Heart left ventricle (tissue), 16 donors: ENCODE results near the gene UBE2E2. TPM values are rescaled to one million over a fixed set of nuclear protein-coding genes. Genes with fewer than 3 reads are reported as not detected.

Source experiments
- ATAC-seq, 4 donors: fragments of 200-7000 bp; cut with Tn5 transposase; one replicate each; pipeline ENCODE4 v1.9.1; 2020 to 2022; ENCODE audit warnings: moderate library complexity in 4 of 4, mild to moderate bottlenecking in 3 of 4, moderate number of reproducible peaks in 1 of 4
- DNase-seq, 5 donors: peaks; one replicate each; pipeline ENCODE4 v3.0.0-alpha.2; 2020
- H3K27ac ChIP-seq, 12 donors: fragments of 200-600 bp; sonication (generic) in 4 of 12; one replicate each; pipeline versions ENCODE4 v1.5.0 to v1.8.0; 2016 to 2022; ENCODE audit warnings: mild to moderate bottlenecking in 2 of 12
- H3K27me3 ChIP-seq, 9 donors: fragments of 200-600 bp; sonication (generic) in 2 of 9; one replicate each; pipeline versions ENCODE4 v1.5.1 to v1.8.0; 2016 to 2022; ENCODE audit warnings: mild to moderate bottlenecking in 3 of 9
- H3K36me3 ChIP-seq, 9 donors: fragments of 200-600 bp; sonication (generic) in 2 of 9; one replicate each; pipeline versions ENCODE4 v1.5.0 to v1.8.0; 2018 to 2022; ENCODE audit warnings: mild to moderate bottlenecking in 2 of 9
- H3K4me1 ChIP-seq, 12 donors: fragments of 200-600 bp; sonication (generic) in 4 of 12; one replicate each; pipeline versions ENCODE4 v1.5.0 to v1.8.0; 2016 to 2022; ENCODE audit warnings: mild to moderate bottlenecking in 3 of 12
- H3K4me3 ChIP-seq, 12 donors: fragments of 200-600 bp; sonication (generic) in 4 of 12; one replicate each; pipeline versions ENCODE4 v1.5.0 to v1.8.0; 2017 to 2022; ENCODE audit warnings: mild to moderate bottlenecking in 9 of 12, moderate library complexity in 4 of 12
- H3K9me3 ChIP-seq, 12 donors: fragments of 200-600 bp; sonication (generic) in 4 of 12; one replicate each; pipeline versions ENCODE4 v1.5.0 to v1.8.0; 2016 to 2022; ENCODE audit warnings: mild to moderate bottlenecking in 1 of 12
- CTCF ChIP-seq, 12 donors: fragments of 200-600 bp; sonication (generic) in 4 of 12; IDR thresholded peaks; one replicate each; pipeline versions ENCODE4 v1.5.0 to v1.8.0; 2018 to 2022; ENCODE audit warnings: antibody characterized with exemption in 12 of 12, mild to moderate bottlenecking in 5 of 12
- POLR2A ChIP-seq, 2 donors: fragments of 450-650 bp; IDR thresholded peaks; one replicate each; pipeline ENCODE4 v1.6.1; 2017; ENCODE audit warnings: antibody characterized with exemption in 2 of 2, mild to moderate bottlenecking in 2 of 2, moderate library complexity in 2 of 2
- WGBS, 4 donors: extraction: QIAGEN DNeasy Blood & Tissue Kit in 2 of 4; methylation state at CpG; one replicate each; pipeline versions ENCODE4 v1.1.5 to v1.1.7; 2013 to 2018; 5-methylcytosine and 5-hydroxymethylcytosine counted together
- intact Hi-C, 10 donors: fragments of 100-400 bp; cut with DNase I; formaldehyde crosslinking; loops; one replicate each; pipeline versions ENCODE4 v1.11.1 to v1.14.2; 2022
- polyA plus RNA-seq, 2 donors: library from polyadenylated mRNA; stranded (reverse); fragments of 200-250 nt; gene quantifications; one replicate each; pipeline ENCODE4 v1.2.3, GENCODE V29; 2013
- total RNA-seq, 9 donors: library from RNA; depleted of rRNA in 2 of 9; stranded (reverse); fragments of >200 nt in 2 of 9; fragmentation: NEBNext Ultra II Directional in 3 of 9; extraction: Animal tissue kit (Norgen Biotek cat#: 25700) in 3 of 9; gene quantifications; one replicate each; pipeline versions ENCODE4 v1.1.0 to v1.2.4, GENCODE V29; 2016 to 2023
- donor health status: ischemic (EF 13 %, LVEDD 7.1; RV severe dilation, severe dysfunction).
- donor health status: healthy with polysubstance abuse.
- donor health status: DM: no; HTN: yes; CAD: no.
- donor health status: DM: no; HTN: no; CAD: no.
- donor health status: ischemic (EF 25% LVEDD 6.9; RV normal size, moderate dysfunction).
- donor health status: ischemic (EF 25% LVEDD 5.7; RV mildly dilated, moderate dysfunction).
- donor health status: healthy.
- donor health status: DM: yes; HTN: yes; CAD: no.
- donor health status: ischemic (EF 35%, LVEDD 5.7; RV mildly dilated, moderate dysfunction).
- donor health status: nonischemic (EF 11% LVEDD 7.7; RV severe dilation, severe dysfunction).
- donor health status: DM: yes; HTN: yes; CAD: no.
- donor health status: PGD.
- donor health status: ischemic (EF 29% LVEDD 5.4; RV normal size, mild dysfunction).
- donor health status: nonischemic (EF 23%, LVEDD 6.1; RV moderate dilation, normal function).

Gene UBE2E2
- total and polyA plus RNA-seq, 11 donors, result 21.9 to 63.9 (median 50.8) TPM

GRCh38 chr3:23312866-23313265, 109.7 kb downstream of the UBE2E2 start:
- intact Hi-C loops, result no loop called here
- 57 to 71% (median 61%) methylated on average over 3 of the region's 3 CpGs for WGBS, 4 donors

GRCh38 chr3:23314981-23315762, 112.0 kb downstream of the UBE2E2 start:
- TF ChIP-seq POLR2A (IDR thresholded peaks at IDR 0.05) (no peak), CTCF (IDR thresholded peaks at IDR 0.05) (no peak)
- no peak overlapping the region for H3K27ac ChIP-seq
- ATAC-seq (no peak), DNase-seq (no peak)
- WGBS, 4 donors, result 76 to 89% (median 81%) methylated on average over 5 of the region's 5 CpGs
- intact Hi-C loops, result no loop called here
- no peaks in the 10 kb centered on the region for H3K36me3 ChIP-seq
- no peaks in the 10 kb centered on the region for H3K9me3 ChIP-seq
- no peak overlapping the region for H3K4me3 ChIP-seq
- no peaks in the 10 kb centered on the region for H3K27me3 ChIP-seq
- H3K4me1 ChIP-seq, result peaks cover 0 to 13% (median 1%) of the 10 kb centered on the region in 12 donors

More at GRCh38 chr3:23312866-23313265, 109.7 kb downstream of the UBE2E2 start:
- Histone ChIP-seq H3K27me3 (no peaks in the 10 kb centered on the region), H3K9me3 (no peaks in the 10 kb centered on the region), H3K4me1 (peaks cover 0 to 13% (median 0%) of the 10 kb centered on the region in 12 donors), H3K36me3 (no peaks in the 10 kb centered on the region), H3K27ac (no peak overlapping the region), H3K4me3 (no peak overlapping the region)
- DNase-seq (no peak), ATAC-seq (peak in 3 of 4 donors; percentile 60 to 75 (median 62))
- TF ChIP-seq POLR2A (IDR thresholded peaks at IDR 0.05) (no peak), CTCF (IDR thresholded peaks at IDR 0.05) (no peak)

GRCh38 chr3:23316924-23317323, 113.8 kb downstream of the UBE2E2 start:
- no peaks in the 10 kb centered on the region for H3K36me3 ChIP-seq
- DNase-seq, result no peak
- TF ChIP-seq CTCF (IDR thresholded peaks at IDR 0.05) (no peak), POLR2A (IDR thresholded peaks at IDR 0.05) (no peak)
- no peaks in the 10 kb centered on the region for H3K9me3 ChIP-seq
- peaks cover 0 to 13% (median 1%) of the 10 kb centered on the region in 12 donors for H3K4me1 ChIP-seq
- no peak overlapping the region for H3K27ac ChIP-seq
- intact Hi-C loops, result no loop called here
- no peaks in the 10 kb centered on the region for H3K27me3 ChIP-seq
- WGBS, 4 donors, result 77 to 92% (median 85%) methylated on average over 2 of the region's 2 CpGs
- peak in 2 of 4 donors; percentile 25 to 55 for ATAC-seq
- H3K4me3 ChIP-seq, result no peak overlapping the region

- no peak overlapping the region for H3K27ac ChIP-seq
- no peak for DNase-seq
- TF ChIP-seq POLR2A (IDR thresholded peaks at IDR 0.05), result no peak
- TF ChIP-seq CTCF (IDR thresholded peaks at IDR 0.05), result no peak
- no peaks in the 10 kb centered on the region for H3K9me3 ChIP-seq
- 89 to 93% (median 92%) methylated on average over 5 of the region's 5 CpGs for WGBS, 4 donors
- no peaks in the 10 kb centered on the region for H3K36me3 ChIP-seq
- H3K4me3 ChIP-seq, result no peak overlapping the region
- H3K27me3 ChIP-seq, result no peaks in the 10 kb centered on the region
- peaks cover 0 to 24% (median 8%) of the 10 kb centered on the region in 12 donors for H3K4me1 ChIP-seq
- intact Hi-C loops, result no loop called here
- ATAC-seq, result no peak
Measured at GRCh38 chr3:23319366-23320312, 116.5 kb downstream of the UBE2E2 start.
